Activated CD8-positive, alpha-beta T cell treated with anti-CD3 and anti-CD28 coated beads for 36 hours (primary cell): ENCODE measurements around the gene CRYGC. TPM values are rescaled to one million over a fixed set of nuclear protein-coding genes. Genes with fewer than 3 reads are reported as not detected.

ENCODE experiments used
- ATAC-seq: fragments of 200-7000 bp; cut with Tn5 transposase; one replicate; pipeline ENCODE4 v1.10.0; 2021; ENCODE audit warnings: mild to moderate bottlenecking, moderate library complexity
- CTCF ChIA-PET: fragments of 350-600 bp; sonication (Branson Sonifier 250); formaldehyde crosslinking; loops from one replicate; lab custom pipeline; 2021; ENCODE audit warnings: antibody characterized with exemption; lab: Charles Lee
- POLR2A ChIA-PET: fragments of 350-600 bp; sonication (Branson Sonifier 250); formaldehyde crosslinking; loops from one replicate; lab custom pipeline; 2021; ENCODE audit warnings: antibody characterized with exemption; lab: Charles Lee
- DNase-seq: peaks from one replicate; pipeline ENCODE4 v3.0.0-alpha.2; 2020
- H3K27ac Mint-ChIP-seq: one replicate; pipeline ENCODE4 v1.8.0; 2021; ENCODE audit warnings: mild to moderate bottlenecking, mixed read lengths
- H3K27me3 Mint-ChIP-seq: one replicate; pipeline ENCODE4 v1.8.0; 2021; ENCODE audit warnings: mixed read lengths
- H3K36me3 Mint-ChIP-seq: one replicate; pipeline ENCODE4 v1.8.0; 2021; ENCODE audit warnings: low read depth, mixed read lengths
- H3K4me1 Mint-ChIP-seq: one replicate; pipeline ENCODE4 v1.8.0; 2021; ENCODE audit warnings: low read depth, mixed read lengths
- H3K4me3 Mint-ChIP-seq: one replicate; pipeline ENCODE4 v1.8.0; 2021; ENCODE audit warnings: mild to moderate bottlenecking, moderate library complexity, mixed read lengths
- H3K9me3 Mint-ChIP-seq: one replicate; pipeline ENCODE4 v1.8.0; 2021; ENCODE audit warnings: mixed read lengths
- CTCF ChIP-seq: fragments of 200-600 bp; IDR thresholded peaks from one replicate; pipeline ENCODE4 v1.8.0; 2022; ENCODE audit warnings: antibody characterized with exemption, mild to moderate bottlenecking
- intact Hi-C: fragments of 100-400 bp; cut with micrococcal nuclease; formaldehyde crosslinking; loops from one replicate; pipeline ENCODE4 v1.10.0; 2022
- total RNA-seq, 2 experiments: library from RNA; stranded (reverse); gene quantifications; one replicate each; pipeline ENCODE4 v1.2.3, GENCODE V29; 2021

CRYGC gene
- total RNA-seq, 2 experiments from 2014 or later: not detected

GRCh38 chr2:208174144-208174543, 44.5 kb upstream of the CRYGC start:
- POLR2A ChIA-PET: no interaction called here
- H3K4me3 Mint-ChIP-seq: no peak overlapping the region

GRCh38 chr2:208172125-208172524, 42.5 kb upstream of the CRYGC start:
- no peak overlapping the region for H3K27ac Mint-ChIP-seq
- no peaks in the 10 kb centered on the region for H3K36me3 Mint-ChIP-seq
- DNase-seq (no peak), ATAC-seq (no peak)
- no peaks in the 10 kb centered on the region for H3K9me3 Mint-ChIP-seq
- TF ChIP-seq CTCF: no peak
- peaks cover 11% of the 10 kb centered on the region for H3K27me3 Mint-ChIP-seq
- ChIA-PET CTCF (no interaction called here), POLR2A (no interaction called here)
- intact Hi-C loops: loop anchor here (10.0 kb wide), 1 partner anchor 183 kb away; no protein-coding TSS in a partner anchor
- H3K4me3 Mint-ChIP-seq: no peak overlapping the region
- H3K4me1 Mint-ChIP-seq: peaks cover 4% of the 10 kb centered on the region

More at GRCh38 chr2:208174144-208174543, 44.5 kb upstream of the CRYGC start:
- no peak for DNase-seq
- ATAC-seq: no peak
- CTCF ChIA-PET: interaction anchor here (0.7 to 4.5 kb wide), 13 partner anchors 8 to 217 kb away, joined by 3 to 62 read pairs (median 6); partner anchors contain the start of gene IDH1
- H3K4me1 Mint-ChIP-seq: peaks cover 4% of the 10 kb centered on the region
- intact Hi-C loops: loop anchor here (2.0 to 10.0 kb wide), 2 partner anchors 81 to 181 kb away; partner anchors contain the start of gene IDH1
- H3K27me3 Mint-ChIP-seq: peaks cover 8% of the 10 kb centered on the region
- no peak overlapping the region for H3K27ac Mint-ChIP-seq
- no peaks in the 10 kb centered on the region for H3K9me3 Mint-ChIP-seq
- no peak for TF ChIP-seq CTCF
- H3K36me3 Mint-ChIP-seq: no peaks in the 10 kb centered on the region

GRCh38 chr2:208164951-208165755, 35.5 kb upstream of the CRYGC start:
- peaks cover 8% of the 10 kb centered on the region for H3K27me3 Mint-ChIP-seq
- H3K36me3 Mint-ChIP-seq: no peaks in the 10 kb centered on the region
- H3K27ac Mint-ChIP-seq: no peak overlapping the region
- H3K9me3 Mint-ChIP-seq: no peaks in the 10 kb centered on the region
- intact Hi-C loops: no loop called here
- no peaks in the 10 kb centered on the region for H3K4me1 Mint-ChIP-seq
- ChIA-PET POLR2A (no interaction called here), CTCF (interaction anchor here (1.3 to 4.0 kb wide), 3 partner anchors 8 to 22 kb away, joined by 3 to 15 read pairs (median 3); no protein-coding TSS in a partner anchor)
- ATAC-seq (no peak), DNase-seq (no peak)
- TF ChIP-seq CTCF: no peak
- H3K4me3 Mint-ChIP-seq: no peak overlapping the region

GRCh38 chr2:208163489-208163888, 33.9 kb upstream of the CRYGC start, which contains the start of gene CRYGA:
TSS of gene CRYGA (minus strand) at chr2:208163589. CDS start at chr2:208163556, 33 bp downstream.
- ATAC-seq (no peak), DNase-seq (no peak)
- intact Hi-C loops: no loop called here
- Mint-ChIP-seq H3K4me1 (no peaks in the 10 kb centered on the region), H3K27ac (no peak within 1 kb of the TSS), H3K36me3 (no peaks in the 10 kb centered on the region), H3K4me3 (no peak within 1 kb of the TSS), H3K27me3 (peaks cover 2% of the 10 kb centered on the region), H3K9me3 (no peaks in the 10 kb centered on the region)
- ChIA-PET POLR2A (no interaction called here), CTCF (interaction anchor here (1.6 kb wide), 1 partner anchor 9 kb away, joined by 3 read pairs; no protein-coding TSS in a partner anchor)
- TF ChIP-seq CTCF: no peak

GRCh38 chr2:208156439-208156838, 26.8 kb upstream of the CRYGC start:
- no peak for TF ChIP-seq CTCF
- Mint-ChIP-seq H3K27ac (no peak overlapping the region), H3K27me3 (peaks cover 2% of the 10 kb centered on the region), H3K4me1 (no peaks in the 10 kb centered on the region), H3K4me3 (no peak overlapping the region), H3K36me3 (no peaks in the 10 kb centered on the region), H3K9me3 (peaks cover 4% of the 10 kb centered on the region)
- ATAC-seq (no peak), DNase-seq (no peak)
- CTCF ChIA-PET: interaction anchor here (1.0 to 1.6 kb wide), 3 partner anchors 18 to 116 kb away, joined by 3 to 4 read pairs (median 4); no protein-coding TSS in a partner anchor
- POLR2A ChIA-PET: no interaction called here
- intact Hi-C loops: no loop called here
